Hematopoietic multipotent progenitor cell treated with erythropoietin and hydrocortisone succinate and interleukin-3 and kit ligand, for 8 days (in vitro differentiated cells): ENCODE results near the gene IGSF11.
"Not testable (repeated sequence)": the region's sequence is repeated elsewhere in the genome, so short reads cannot be mapped to it uniquely, and the experiment has no call there.

Experiments
- DNase-seq: peaks from one replicate; pipeline ENCODE4 v3.0.0-alpha.2; 2015

IGSF11 gene

GRCh38 chr3:118859950-118860349, 174.7 kb downstream of the IGSF11 start:
- DNase-seq: no peak

- DNase-seq: not testable (repeated sequence)
These were observed 183.0 kb downstream of the IGSF11 start for GRCh38 chr3:118851466-118852193.

- no peak for DNase-seq
These were observed 184.0 kb downstream of the IGSF11 start for GRCh38 chr3:118850687-118851086.
